Measurements from ENCODE around the gene SUFU.

- TF ChIP-seq POLR2A (IDR thresholded peaks at IDR 0.05; ENCODE audit: low read depth, low read length) (no peak), POU2F2 (IDR thresholded peaks at IDR 0.05; ENCODE audit: low read depth, low read length) (no peak), POLR2AphosphoS5 (IDR thresholded peaks at IDR 0.05; ENCODE audit: low read depth, low read length) (no peak), TAF1 (IDR thresholded peaks at IDR 0.05; ENCODE audit: low read depth, low read length) (no peak), SPI1 (IDR thresholded peaks at IDR 0.05; ENCODE audit: low read depth, low read length) (no peak)
Observed at GRCh38 chr10:102613286-102613685, 109.5 kb downstream of the SUFU start.

All from GM12891 (cell line).